Right atrium auricular region (tissue), 2 donors: Measurements from ENCODE around the gene MPV17L2. TPM values are rescaled to one million over a fixed set of nuclear protein-coding genes. Genes with fewer than 3 reads are reported as not detected.

ENCODE experiments used
- DNase-seq: peaks from one replicate; pipeline ENCODE4 v3.0.0-alpha.2; 2019; ENCODE audit warnings: low spot score
- H3K27ac ChIP-seq, 2 donors: fragments of 200-600 bp; sonication (generic); 1 replicate in 1 of 2; 2 replicates in 1 of 2; pipeline ENCODE4 v1.5.1; 2016 to 2019
- H3K27me3 ChIP-seq, 2 donors: fragments of 200-600 bp; sonication (generic); one replicate each; pipeline versions ENCODE4 v1.5.1 to v1.6.0; 2017 to 2019
- H3K36me3 ChIP-seq: fragments of 200-600 bp; sonication (generic); one replicate; pipeline ENCODE4 v1.5.1; 2016
- H3K4me1 ChIP-seq, 2 donors: fragments of 200-600 bp; sonication (generic); one replicate each; pipeline versions ENCODE4 v1.5.1 to v1.6.0; 2017 to 2019
- H3K4me3 ChIP-seq, 2 donors: fragments of 200-600 bp; sonication (generic); 1 replicate in 1 of 2; 2 replicates in 1 of 2; pipeline ENCODE4 v1.5.1; 2017 to 2019; ENCODE audit warnings: mild to moderate bottlenecking in 1 of 2, moderate library complexity in 1 of 2
- H3K9me3 ChIP-seq, 2 donors: fragments of 200-600 bp; sonication (generic); one replicate each; pipeline ENCODE4 v1.5.1; 2019
- CTCF ChIP-seq, 2 donors: fragments of 200-600 bp; sonication (generic); IDR thresholded peaks; one replicate each; pipeline ENCODE4 v1.5.1; 2019; ENCODE audit warnings: antibody characterized with exemption in 2 of 2
- total RNA-seq, 2 donors: library from RNA; depleted of rRNA; stranded (reverse); fragments of >200 nt; gene quantifications; one replicate each; pipeline ENCODE4 v1.1.0, GENCODE V29; 2016

MPV17L2 gene
- total RNA-seq, 2 donors from 2014 or later = 28.3 to 40.8 TPM

DNA sequence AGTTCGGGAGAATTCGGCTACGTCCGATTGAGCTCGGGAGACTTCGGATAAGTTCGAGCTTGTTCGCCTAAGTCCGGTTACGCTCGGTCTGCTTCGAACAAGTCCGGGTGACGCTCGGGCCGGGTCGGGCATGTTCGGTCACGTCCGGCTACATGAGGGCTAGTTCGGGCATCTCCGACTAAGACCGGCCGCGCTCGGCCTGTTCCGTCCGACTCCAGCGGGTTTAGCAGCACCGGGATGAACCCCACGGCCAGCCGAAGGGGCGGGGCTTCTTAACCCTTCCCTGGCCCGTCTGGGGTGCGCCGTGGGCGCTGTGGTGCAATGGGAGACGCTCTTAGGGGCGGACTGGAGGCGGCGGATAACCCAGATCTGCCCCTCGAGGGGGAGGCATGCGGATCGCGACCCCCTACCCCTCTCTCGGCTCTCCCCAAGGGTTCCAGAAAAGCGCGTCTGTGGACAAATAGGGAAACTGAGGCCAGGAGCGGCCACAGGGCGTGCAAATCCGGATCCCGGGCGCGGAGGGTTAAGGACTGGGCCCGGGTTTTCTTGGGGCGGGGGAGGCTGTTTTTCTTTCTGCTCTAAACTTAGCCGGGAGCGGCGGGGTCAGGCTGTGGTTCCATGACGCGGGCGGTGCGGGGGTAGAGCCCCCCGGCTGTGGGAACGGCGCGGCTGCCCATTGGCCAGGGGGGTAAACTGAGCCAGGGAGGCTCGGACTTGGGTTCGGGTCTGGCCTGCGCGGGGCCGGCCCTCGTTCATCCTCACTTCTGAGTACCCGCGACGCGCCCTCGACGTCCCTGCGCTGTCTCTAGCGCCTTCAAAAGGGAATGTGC is 31.7 kb downstream of the MPV17L2 start:
- Histone ChIP-seq H3K4me1 (peaks cover 0 to 42% of the 10 kb centered on the region in 2 donors), H3K27ac (peak overlapping the region; percentile 45 to 54), H3K27me3 (peaks cover 0 to 12% of the 10 kb centered on the region in 2 donors), H3K9me3 (no peaks in the 10 kb centered on the region), H3K36me3 (no peaks in the 10 kb centered on the region), H3K4me3 (peak overlapping the region; percentile 28 to 51)
- TF ChIP-seq CTCF (IDR thresholded peaks at IDR 0.05) = no peak
- DNase-seq = peak; percentile 100

GRCh38 chr19:18225355-18225701 is 32.3 kb downstream of the MPV17L2 start:
- Histone ChIP-seq H3K9me3 (no peaks in the 10 kb centered on the region), H3K4me3 (peak overlapping the region in 1 of 2 donors; percentile 51), H3K27me3 (peaks cover 0 to 12% of the 10 kb centered on the region in 2 donors), H3K27ac (peak overlapping the region; percentile 45 to 54), H3K4me1 (peaks cover 0 to 42% of the 10 kb centered on the region in 2 donors), H3K36me3 (no peaks in the 10 kb centered on the region)
- TF ChIP-seq CTCF (IDR thresholded peaks at IDR 0.05) = no peak
- no peak for DNase-seq

DNA sequence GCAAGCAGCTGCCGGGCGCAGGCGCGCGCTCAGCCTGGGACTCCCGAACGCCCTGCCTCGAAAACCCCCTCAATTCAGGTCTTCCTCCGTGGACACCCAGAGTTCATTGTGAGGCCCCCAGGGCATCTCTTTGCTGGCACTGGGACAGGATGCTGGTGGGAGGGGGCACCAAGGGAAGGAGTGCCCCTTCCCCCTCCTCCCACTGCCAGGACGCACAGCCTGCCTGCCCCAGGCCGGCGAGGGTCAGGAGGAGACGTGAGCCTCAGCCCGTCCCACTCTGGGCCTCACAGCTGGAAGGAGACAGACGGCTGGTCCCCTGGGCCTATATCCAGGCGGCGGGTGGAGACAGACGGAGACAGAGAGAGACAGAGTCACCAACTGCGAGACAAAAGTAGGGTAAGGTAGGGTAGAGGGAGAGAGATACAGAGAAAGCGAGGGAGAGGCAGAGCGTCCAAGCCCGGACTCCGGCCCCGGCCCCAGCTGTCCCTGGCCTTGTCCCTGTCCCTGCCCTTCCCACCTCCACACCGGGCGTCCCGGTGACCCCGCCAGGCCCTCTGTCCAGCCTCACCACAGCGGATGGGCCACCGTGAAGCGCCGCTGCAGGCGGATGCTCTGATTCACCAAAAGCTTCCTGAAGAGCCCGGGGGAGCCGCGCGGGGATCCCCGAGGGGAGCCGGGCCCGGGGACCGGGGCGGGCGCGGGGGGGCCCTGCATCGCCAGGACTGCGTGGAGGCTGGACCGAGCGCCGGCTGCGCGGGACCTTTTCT is 32.9 kb downstream of the MPV17L2 start, which contains the start of gene PDE4C:
Gene PDE4C (minus strand): TSS at position 737 of the 767 bp plus-strand sequence. CDS start 23 bp downstream, at position 714.
- peak within 1 kb of the TSS; percentile 45 to 54 for H3K27ac ChIP-seq
- H3K4me3 ChIP-seq = peak within 1 kb of the TSS in 1 of 2 donors; percentile 51
- H3K9me3 ChIP-seq = no peaks in the 10 kb centered on the region
- DNase-seq = no peak
- H3K36me3 ChIP-seq = no peaks in the 10 kb centered on the region
- H3K4me1 ChIP-seq = peaks cover 0 to 42% of the 10 kb centered on the region in 2 donors
- no peak for TF ChIP-seq CTCF (IDR thresholded peaks at IDR 0.05)
- H3K27me3 ChIP-seq = peaks cover 0 to 12% of the 10 kb centered on the region in 2 donors

DNA sequence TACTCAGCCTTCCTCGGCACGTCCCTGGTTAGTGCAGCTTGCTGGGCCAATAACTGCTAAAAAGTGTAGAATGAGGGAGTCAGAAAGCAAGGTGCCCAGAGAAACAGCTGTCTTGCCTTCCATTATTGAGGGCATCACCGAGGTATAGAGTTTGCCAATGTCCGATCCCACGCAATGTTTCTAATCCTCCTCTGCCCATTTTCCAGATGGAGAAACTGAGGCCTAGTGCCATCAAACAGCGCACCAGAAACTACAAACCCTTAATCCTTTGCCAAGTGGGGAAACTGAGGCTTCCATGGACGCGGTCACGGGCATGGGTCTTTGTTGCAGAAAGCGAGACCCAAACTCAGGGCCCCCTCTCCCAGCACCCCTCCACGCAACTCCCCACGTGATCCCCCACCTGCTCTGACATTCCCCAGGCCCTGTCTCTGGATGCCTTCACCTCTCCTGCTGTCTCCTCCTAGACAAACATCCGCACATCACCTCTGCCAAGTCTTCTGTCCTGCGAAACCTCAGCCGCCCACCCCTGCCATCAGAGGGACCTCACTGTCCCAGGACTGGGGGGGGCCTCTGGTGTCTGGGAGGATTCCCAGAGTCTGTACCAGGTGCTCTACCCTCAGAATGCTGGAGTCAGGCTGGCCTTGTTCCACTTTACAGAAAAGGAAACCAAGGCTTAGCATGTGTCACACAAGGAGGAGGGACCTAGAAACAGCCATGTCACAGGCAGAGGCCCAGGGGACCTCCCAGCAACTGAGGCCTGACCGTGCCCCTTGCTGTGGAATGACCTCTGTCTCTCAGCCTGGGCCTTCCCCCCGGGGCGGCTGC is 34.1 kb downstream of the MPV17L2 start:
- Histone ChIP-seq H3K27ac (no peak overlapping the region), H3K4me1 (peaks cover 0 to 51% of the 10 kb centered on the region in 2 donors), H3K4me3 (no peak overlapping the region), H3K36me3 (no peaks in the 10 kb centered on the region), H3K9me3 (no peaks in the 10 kb centered on the region), H3K27me3 (peaks cover 0 to 12% of the 10 kb centered on the region in 2 donors)
- DNase-seq = no peak
- TF ChIP-seq CTCF (IDR thresholded peaks at IDR 0.05) = no peak

- H3K27ac ChIP-seq = no peak overlapping the region
- peaks cover 0 to 2% of the 10 kb centered on the region in 2 donors for H3K9me3 ChIP-seq
- no peak for DNase-seq
- no peak overlapping the region for H3K4me3 ChIP-seq
- H3K4me1 ChIP-seq = peaks cover 0 to 51% of the 10 kb centered on the region in 2 donors
- TF ChIP-seq CTCF (IDR thresholded peaks at IDR 0.05) = no peak
- H3K27me3 ChIP-seq = peaks cover 0 to 12% of the 10 kb centered on the region in 2 donors
- no peaks in the 10 kb centered on the region for H3K36me3 ChIP-seq
Observed at GRCh38 chr19:18227781-18228271, 34.8 kb downstream of the MPV17L2 start.
